ENCODE measurements around the gene ABCA13. TPM values are rescaled to one million over a fixed set of nuclear protein-coding genes. Genes with fewer than 3 reads are reported as not detected.
"Not testable (repeated sequence)": the region's sequence is repeated elsewhere in the genome, so short reads cannot be mapped to it uniquely, and the experiment has no call there.

The ABCA13 gene
- total and polyA plus RNA-seq, 2 donors from 2014 or later: 0.62 to 6.0 TPM

- FAIRE-seq: no peak
- peak in 1 of 5 donors; percentile 37 for DNase-seq
- Histone ChIP-seq H3K27ac (ENCODE audit: low read depth in 2 of 2, low read length in 2 of 2) (no peak overlapping the region), H3K27me3 (ENCODE audit: control insufficient read depth, insufficient read depth, low read length) (no peaks in the 10 kb centered on the region), H3K9ac (ENCODE audit: low read length in 3 of 3) (no peak overlapping the region), H3K4me3 (ENCODE audit: low read length in 3 of 3) (no peak overlapping the region), H3K9me3 (ENCODE audit: control insufficient read depth in 2 of 3, insufficient read depth in 1 of 3, low read length in 3 of 3) (no peaks in the 10 kb centered on the region), H3K4me1 (ENCODE audit: control insufficient read depth in 2 of 3, insufficient read depth in 2 of 3, low read depth in 1 of 3, low read length in 3 of 3) (no peaks in the 10 kb centered on the region), H3K36me3 (ENCODE audit: control insufficient read depth in 2 of 3, insufficient read depth in 3 of 3, low read length in 3 of 3) (no peaks in the 10 kb centered on the region)
- intact Hi-C loops (cut with DNase I): no loop called here
- TF ChIP-seq, protein P1, sequence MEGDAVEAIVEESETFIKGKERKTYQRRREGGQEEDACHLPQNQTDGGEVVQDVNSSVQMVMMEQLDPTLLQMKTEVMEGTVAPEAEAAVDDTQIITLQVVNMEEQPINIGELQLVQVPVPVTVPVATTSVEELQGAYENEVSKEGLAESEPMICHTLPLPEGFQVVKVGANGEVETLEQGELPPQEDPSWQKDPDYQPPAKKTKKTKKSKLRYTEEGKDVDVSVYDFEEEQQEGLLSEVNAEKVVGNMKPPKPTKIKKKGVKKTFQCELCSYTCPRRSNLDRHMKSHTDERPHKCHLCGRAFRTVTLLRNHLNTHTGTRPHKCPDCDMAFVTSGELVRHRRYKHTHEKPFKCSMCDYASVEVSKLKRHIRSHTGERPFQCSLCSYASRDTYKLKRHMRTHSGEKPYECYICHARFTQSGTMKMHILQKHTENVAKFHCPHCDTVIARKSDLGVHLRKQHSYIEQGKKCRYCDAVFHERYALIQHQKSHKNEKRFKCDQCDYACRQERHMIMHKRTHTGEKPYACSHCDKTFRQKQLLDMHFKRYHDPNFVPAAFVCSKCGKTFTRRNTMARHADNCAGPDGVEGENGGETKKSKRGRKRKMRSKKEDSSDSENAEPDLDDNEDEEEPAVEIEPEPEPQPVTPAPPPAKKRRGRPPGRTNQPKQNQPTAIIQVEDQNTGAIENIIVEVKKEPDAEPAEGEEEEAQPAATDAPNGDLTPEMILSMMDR (IDR thresholded peaks at IDR 0.05; ENCODE audit: borderline replicate concordance, extremely low read depth, insufficient read depth): no peak
Observed at GRCh38 chr7:48188776-48189520, 17.7 kb downstream of the ABCA13 start.

DNA sequence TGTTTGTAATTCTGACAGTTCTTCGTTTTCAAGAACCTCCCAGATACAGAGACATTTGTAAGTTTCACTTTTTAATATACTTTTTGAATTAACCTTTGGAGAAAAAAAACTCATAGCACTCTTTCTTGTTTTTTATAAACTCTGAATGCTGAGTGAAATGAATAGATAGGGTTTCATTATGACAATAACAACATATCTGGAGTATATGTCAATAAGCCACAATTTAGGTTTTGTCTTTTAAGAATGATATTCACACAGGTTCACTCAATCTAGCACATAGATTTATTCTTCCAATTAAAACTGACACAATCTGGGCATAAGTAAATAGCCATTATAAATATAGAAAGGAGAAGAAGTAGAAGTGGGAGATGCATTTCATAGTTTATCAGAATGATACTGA, 21.7 kb downstream of the ABCA13 start:
- Histone ChIP-seq H3K36me3 (ENCODE audit: control insufficient read depth in 2 of 3, insufficient read depth in 3 of 3, low read length in 3 of 3) (no peaks in the 10 kb centered on the region), H3K4me3 (ENCODE audit: low read length in 3 of 3) (no peak overlapping the region), H3K27ac (ENCODE audit: low read depth in 2 of 2, low read length in 2 of 2) (no peak overlapping the region), H3K27me3 (ENCODE audit: control insufficient read depth, insufficient read depth, low read length) (no peaks in the 10 kb centered on the region), H3K4me1 (ENCODE audit: control insufficient read depth in 2 of 3, insufficient read depth in 2 of 3, low read depth in 1 of 3, low read length in 3 of 3) (no peaks in the 10 kb centered on the region), H3K9ac (ENCODE audit: low read length in 3 of 3) (no peak overlapping the region), H3K9me3 (ENCODE audit: control insufficient read depth in 2 of 3, insufficient read depth in 1 of 3, low read length in 3 of 3) (no peaks in the 10 kb centered on the region)
- DNase-seq: no peak
- FAIRE-seq: no peak
- intact Hi-C loops (cut with DNase I): no loop called here
- TF ChIP-seq, protein P1 (IDR thresholded peaks at IDR 0.05; ENCODE audit: borderline replicate concordance, extremely low read depth, insufficient read depth): no peak

GRCh38 chr7:48193421-48193820, 22.2 kb downstream of the ABCA13 start:
- TF ChIP-seq, protein P1 (IDR thresholded peaks at IDR 0.05; ENCODE audit: borderline replicate concordance, extremely low read depth, insufficient read depth): no peak
- intact Hi-C loops (cut with DNase I): no loop called here
- H3K4me3 ChIP-seq (ENCODE audit: low read length in 3 of 3): no peak overlapping the region

GRCh38 chr7:48200946-48201589, 29.8 kb downstream of the ABCA13 start:
- DNase-seq: peak in 3 of 5 donors; percentile 5 to 65 (median 7)
- FAIRE-seq; H3K27me3 ChIP-seq (ENCODE audit: control insufficient read depth, insufficient read depth, low read length); H3K9me3 ChIP-seq (ENCODE audit: control insufficient read depth in 2 of 3, insufficient read depth in 1 of 3, low read length in 3 of 3); H3K4me1 ChIP-seq (ENCODE audit: control insufficient read depth in 2 of 3, insufficient read depth in 2 of 3, low read depth in 1 of 3, low read length in 3 of 3); intact Hi-C loops (cut with DNase I); H3K9ac ChIP-seq (ENCODE audit: low read length in 3 of 3); H3K4me3 ChIP-seq (ENCODE audit: low read length in 3 of 3); H3K36me3 ChIP-seq (ENCODE audit: control insufficient read depth in 2 of 3, insufficient read depth in 3 of 3, low read length in 3 of 3); H3K27ac ChIP-seq (ENCODE audit: low read depth in 2 of 2, low read length in 2 of 2): not testable (repeated sequence)

More at GRCh38 chr7:48193421-48193820, 22.2 kb downstream of the ABCA13 start:
- Histone ChIP-seq H3K9me3 (ENCODE audit: control insufficient read depth in 2 of 3, insufficient read depth in 1 of 3, low read length in 3 of 3) (no peaks in the 10 kb centered on the region), H3K27ac (ENCODE audit: low read depth in 2 of 2, low read length in 2 of 2) (no peak overlapping the region), H3K9ac (ENCODE audit: low read length in 3 of 3) (no peak overlapping the region), H3K4me1 (ENCODE audit: control insufficient read depth in 2 of 3, insufficient read depth in 2 of 3, low read depth in 1 of 3, low read length in 3 of 3) (no peaks in the 10 kb centered on the region), H3K36me3 (ENCODE audit: control insufficient read depth in 2 of 3, insufficient read depth in 3 of 3, low read length in 3 of 3) (no peaks in the 10 kb centered on the region), H3K27me3 (ENCODE audit: control insufficient read depth, insufficient read depth, low read length) (no peaks in the 10 kb centered on the region)
- FAIRE-seq (no peak), DNase-seq (no peak)

- FAIRE-seq; H3K27ac ChIP-seq (ENCODE audit: low read depth in 2 of 2, low read length in 2 of 2); H3K36me3 ChIP-seq (ENCODE audit: control insufficient read depth in 2 of 3, insufficient read depth in 3 of 3, low read length in 3 of 3); H3K9ac ChIP-seq (ENCODE audit: low read length in 3 of 3); H3K9me3 ChIP-seq (ENCODE audit: control insufficient read depth in 2 of 3, insufficient read depth in 1 of 3, low read length in 3 of 3); H3K27me3 ChIP-seq (ENCODE audit: control insufficient read depth, insufficient read depth, low read length); H3K4me1 ChIP-seq (ENCODE audit: control insufficient read depth in 2 of 3, insufficient read depth in 2 of 3, low read depth in 1 of 3, low read length in 3 of 3); intact Hi-C loops (cut with DNase I); H3K4me3 ChIP-seq (ENCODE audit: low read length in 3 of 3): not testable (repeated sequence)
- DNase-seq: peak in 1 of 5 donors; percentile 26
Observed at GRCh38 chr7:48202916-48203315, 31.7 kb downstream of the ABCA13 start.
